Measurements from ENCODE around the gene CHN2.

GRCh38 chr7:29162577-29162976 is 32.0 kb upstream of the CHN2 start:
- no peak for TF ChIP-seq TAF1 (IDR thresholded peaks at IDR 0.05; ENCODE audit: borderline replicate concordance, insufficient read depth, low read length)
- TF ChIP-seq POLR2AphosphoS5 (IDR thresholded peaks at IDR 0.05; ENCODE audit: low read depth, low read length): no peak
- TF ChIP-seq SIN3A (IDR thresholded peaks at IDR 0.05; ENCODE audit: borderline replicate concordance, insufficient read depth, low read length): no peak

All from PFSK-1 (cell line).